ENCODE data around the gene SLC6A20.

Gene SLC6A20

GRCh38 chr3:45716790-45717336 lies 79.5 kb downstream of the SLC6A20 start:
- TF ChIP-seq ZNF274 (IDR thresholded peaks at IDR 0.05; ENCODE audit: low read depth, low read length): no peak
- no peak overlapping the region for H3K4me3 ChIP-seq (ENCODE audit: low read length)

GRCh38 chr3:45715945-45716344 lies 80.4 kb downstream of the SLC6A20 start:
- TF ChIP-seq ZNF274 (IDR thresholded peaks at IDR 0.05; ENCODE audit: low read depth, low read length): no peak

GRCh38 chr3:45712434-45713110 lies 83.8 kb downstream of the SLC6A20 start:
- no peak overlapping the region for H3K4me3 ChIP-seq (ENCODE audit: low read length)
- no peak for TF ChIP-seq ZNF274 (IDR thresholded peaks at IDR 0.05; ENCODE audit: low read depth, low read length)

More at GRCh38 chr3:45715945-45716344, 80.4 kb downstream of the SLC6A20 start:
- H3K4me3 ChIP-seq (ENCODE audit: low read length): no peak overlapping the region

- no peak overlapping the region for H3K4me3 ChIP-seq (ENCODE audit: low read length)
- TF ChIP-seq ZNF274 (IDR thresholded peaks at IDR 0.05; ENCODE audit: low read depth, low read length): no peak
Observed at GRCh38 chr3:45711931-45712330, 84.4 kb downstream of the SLC6A20 start.

GRCh38 chr3:45705839-45706808 lies 90.2 kb downstream of the SLC6A20 start:
- no peak for TF ChIP-seq ZNF274 (IDR thresholded peaks at IDR 0.05; ENCODE audit: low read depth, low read length)
- H3K4me3 ChIP-seq (ENCODE audit: low read length): no peak overlapping the region
